Right lobe of liver (tissue), 4 donors: ENCODE measurements around the gene C16orf54.

Experiments used
- CTCF ChIP-seq, 4 donors: fragments of 200-600 bp in 3 of 4; fragments of 450-650 bp in 1 of 4; IDR thresholded peaks; one replicate each; pipeline versions ENCODE4 v1.5.1 to v1.8.0; 2016 to 2022; ENCODE audit warnings: antibody characterized with exemption in 4 of 4, mild to moderate bottlenecking in 2 of 4
- POLR2A ChIP-seq: fragments of 450-650 bp; IDR thresholded peaks from one replicate; pipeline ENCODE4 v1.6.1; 2017; ENCODE audit warnings: antibody characterized with exemption, mild to moderate bottlenecking
- donor health status: DM: no; HTN: no; CAD: no.
- donor health status: DM: no; HTN: no; CAD: no.
- donor health status: DM: no; HTN: yes; CAD: no.

- TF ChIP-seq CTCF (IDR thresholded peaks at IDR 0.05): no peak
- no peak for TF ChIP-seq POLR2A
Observed at GRCh38 chr16:29742683-29743275, 3.0 kb downstream of the C16orf54 start.
